ENCODE data around the gene WDR87. TPM values are rescaled to one million over a fixed set of nuclear protein-coding genes. Genes with fewer than 3 reads are reported as not detected.

Gene WDR87
- total RNA-seq, 5 donors from 2014 or later (not counting 1 experiment from before 2014, with no cell fraction given), result not detected

DNA sequence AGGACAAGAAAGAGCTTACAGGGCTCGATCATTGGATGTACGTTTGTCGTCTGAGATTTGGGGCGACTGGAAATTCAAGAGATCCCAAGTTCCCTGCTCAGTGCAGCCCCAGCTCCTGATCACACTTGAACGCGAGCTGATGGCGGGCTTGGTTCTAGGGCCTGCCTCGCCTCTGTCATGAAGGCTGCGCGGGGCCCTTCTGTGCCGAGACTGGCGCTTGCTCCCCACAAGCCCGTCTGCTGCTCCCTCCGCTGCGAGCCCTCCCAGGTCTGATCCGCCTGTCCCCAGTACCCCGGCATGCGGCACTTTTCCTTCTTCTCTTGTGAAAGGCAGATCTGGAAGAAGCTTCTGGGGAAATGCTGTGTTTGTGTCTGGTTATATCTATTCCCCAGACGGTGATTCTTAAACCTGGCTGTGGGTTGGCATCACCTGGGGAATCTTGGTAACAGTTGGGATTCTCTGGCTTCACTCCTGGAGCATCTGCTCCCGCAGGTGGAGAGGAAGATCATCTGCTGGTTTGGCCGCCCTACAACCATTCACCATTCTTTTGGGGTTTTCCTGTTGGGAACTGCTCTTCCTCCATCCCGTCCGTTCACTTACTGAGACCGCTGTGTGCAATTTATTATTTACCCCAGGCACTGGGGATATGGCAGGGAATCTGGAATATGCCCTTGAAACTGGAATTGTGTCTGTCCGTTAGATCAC lies 44.2 kb upstream of the WDR87 start:
- Histone ChIP-seq H3K36me3 (ENCODE audit: control insufficient read depth in 2 of 2, extremely low read depth in 1 of 2, insufficient read depth in 1 of 2, low read length in 1 of 2) (no peaks in the 10 kb centered on the region), H3K4me1 (ENCODE audit: control insufficient read depth in 1 of 2, extremely low read depth in 1 of 2, insufficient read depth in 2 of 2, low read length in 2 of 2) (no peaks in the 10 kb centered on the region), H3K4me3 (ENCODE audit: control insufficient read depth in 1 of 2, extremely low read depth in 1 of 2, low read length in 1 of 2) (no peak overlapping the region), H3K27me3 (replicated peaks in 1 of 2; ENCODE audit: control insufficient read depth in 2 of 2, extremely low read depth in 1 of 2, insufficient read depth in 2 of 2, low read length in 1 of 2) (no peaks in the 10 kb centered on the region), H3K9me3 (no peaks in the 10 kb centered on the region), H3K27ac (ENCODE audit: low read length) (no peak overlapping the region)
- Mint-ChIP-seq H3K27me3 (no peaks in the 10 kb centered on the region), H3K9me3 (peaks cover 0 to 10% (median 4%) of the 10 kb centered on the region in 3 donors), H3K27ac (no peak overlapping the region), H3K36me3 (peaks cover 20% of the 10 kb centered on the region), H3K4me3 (no peak overlapping the region), H3K4me1 (peaks cover 0 to 14% (median 12%) of the 10 kb centered on the region in 3 donors)
- POLR2A ChIA-PET, result no interaction called here
- ATAC-seq (replicated peaks in 1 of 4), result no peak
- CTCF ChIA-PET, result interaction anchor here in 1 of 2 donors (0.6 kb wide), 1 partner anchor 65 kb away, joined by 8 read pairs; no protein-coding TSS in a partner anchor
- WGBS (ENCODE audit: insufficient coverage), result 93% methylated on average over 16 of the region's 25 CpGs
- DNase-seq, result no peak

DNA sequence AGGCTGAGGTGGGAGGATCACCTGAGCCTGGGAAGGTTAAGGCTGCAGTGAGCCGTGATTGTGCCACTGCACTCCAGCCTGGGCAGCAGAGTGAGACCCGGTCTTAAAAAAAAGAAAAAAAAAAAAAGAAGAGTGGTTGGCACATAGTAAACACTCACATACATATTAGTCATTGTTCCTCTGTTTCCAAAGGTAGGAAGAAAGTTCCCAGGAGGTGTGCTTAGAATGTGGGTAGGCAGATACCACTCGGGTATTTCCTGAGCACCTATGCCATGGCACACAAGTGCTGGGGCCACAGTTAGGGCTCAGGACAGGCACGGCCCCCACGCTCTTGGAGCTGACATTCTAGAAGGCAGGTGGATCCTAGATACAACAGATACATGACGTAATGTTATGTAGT lies 42.0 kb upstream of the WDR87 start:
- Histone ChIP-seq H3K4me1 (ENCODE audit: control insufficient read depth in 1 of 2, extremely low read depth in 1 of 2, insufficient read depth in 2 of 2, low read length in 2 of 2) (no peaks in the 10 kb centered on the region), H3K9me3 (no peaks in the 10 kb centered on the region), H3K4me3 (ENCODE audit: control insufficient read depth in 1 of 2, extremely low read depth in 1 of 2, low read length in 1 of 2) (no peak overlapping the region), H3K36me3 (ENCODE audit: control insufficient read depth in 2 of 2, extremely low read depth in 1 of 2, insufficient read depth in 1 of 2, low read length in 1 of 2) (no peaks in the 10 kb centered on the region), H3K27ac (ENCODE audit: low read length) (no peak overlapping the region), H3K27me3 (replicated peaks in 1 of 2; ENCODE audit: control insufficient read depth in 2 of 2, extremely low read depth in 1 of 2, insufficient read depth in 2 of 2, low read length in 1 of 2) (no peaks in the 10 kb centered on the region)
- ChIA-PET CTCF (no interaction called here), POLR2A (no interaction called here)
- 89% methylated on average over 3 of the region's 6 CpGs for WGBS (ENCODE audit: insufficient coverage)
- DNase-seq (no peak), ATAC-seq (replicated peaks in 1 of 4) (no peak)
- Mint-ChIP-seq H3K9me3 (peaks cover 0 to 4% (median 0%) of the 10 kb centered on the region in 3 donors), H3K4me3 (no peak overlapping the region), H3K27ac (no peak overlapping the region), H3K4me1 (peaks cover 0 to 11% (median 6%) of the 10 kb centered on the region in 3 donors), H3K27me3 (no peaks in the 10 kb centered on the region), H3K36me3 (peaks cover 18% of the 10 kb centered on the region)

DNA sequence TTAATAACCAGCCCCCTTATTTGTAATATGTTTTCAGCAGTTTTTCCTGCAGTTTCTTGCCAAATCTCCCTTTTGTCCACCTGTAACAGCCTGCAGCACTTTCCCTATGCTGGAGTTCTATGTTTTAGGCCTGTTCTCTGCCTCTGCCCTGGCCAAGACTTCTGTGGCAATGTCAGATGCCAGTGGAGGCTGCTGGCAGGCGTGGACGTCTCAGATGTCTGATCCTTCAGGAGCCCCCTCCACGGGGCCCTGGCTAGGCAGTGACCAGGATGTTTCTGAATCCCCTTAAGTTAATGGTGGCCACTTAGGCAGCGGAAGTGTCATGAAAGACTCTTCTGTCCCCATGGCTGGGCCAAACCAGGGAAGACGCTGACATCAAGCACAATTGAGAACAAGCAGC lies 41.4 kb upstream of the WDR87 start:
- CTCF ChIA-PET, result no interaction called here
- Histone ChIP-seq H3K27ac (ENCODE audit: low read length) (no peak overlapping the region), H3K36me3 (ENCODE audit: control insufficient read depth in 2 of 2, extremely low read depth in 1 of 2, insufficient read depth in 1 of 2, low read length in 1 of 2) (no peaks in the 10 kb centered on the region), H3K27me3 (replicated peaks in 1 of 2; ENCODE audit: control insufficient read depth in 2 of 2, extremely low read depth in 1 of 2, insufficient read depth in 2 of 2, low read length in 1 of 2) (no peaks in the 10 kb centered on the region), H3K4me3 (ENCODE audit: control insufficient read depth in 1 of 2, extremely low read depth in 1 of 2, low read length in 1 of 2) (no peak overlapping the region), H3K9me3 (no peaks in the 10 kb centered on the region), H3K4me1 (ENCODE audit: control insufficient read depth in 1 of 2, extremely low read depth in 1 of 2, insufficient read depth in 2 of 2, low read length in 2 of 2) (no peaks in the 10 kb centered on the region)
- ATAC-seq (replicated peaks in 1 of 4) (no peak), DNase-seq (no peak)
- Mint-ChIP-seq H3K27ac (no peak overlapping the region), H3K4me3 (no peak overlapping the region), H3K4me1 (peaks cover 0 to 15% (median 6%) of the 10 kb centered on the region in 3 donors), H3K27me3 (no peaks in the 10 kb centered on the region), H3K36me3 (peaks cover 23% of the 10 kb centered on the region), H3K9me3 (peaks cover 0 to 4% (median 0%) of the 10 kb centered on the region in 3 donors)
- POLR2A ChIA-PET, result no interaction called here
- 90% methylated on average over 5 of the region's 5 CpGs for WGBS (ENCODE audit: insufficient coverage)

DNA sequence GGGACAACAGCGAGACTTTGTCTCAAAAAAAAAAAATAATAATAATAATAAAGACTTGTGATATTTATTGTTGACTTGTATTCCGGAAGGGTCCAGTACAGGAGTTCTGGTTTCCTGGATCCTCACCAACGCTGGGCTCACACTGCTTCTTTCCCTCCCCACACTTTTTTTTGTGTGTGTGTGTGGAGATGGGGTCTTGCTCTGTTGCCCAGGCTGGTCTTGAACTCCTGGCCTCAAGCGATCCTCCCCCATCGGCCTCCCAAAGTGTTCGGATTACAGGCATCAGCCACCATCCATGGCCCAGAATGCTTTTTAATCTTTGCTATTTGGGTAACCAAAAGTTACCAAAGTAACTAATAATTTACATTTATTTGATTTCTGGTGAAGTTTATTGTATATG lies 39.7 kb upstream of the WDR87 start:
- ATAC-seq (replicated peaks in 1 of 4), result no peak
- peaks cover 35% of the 10 kb centered on the region for H3K36me3 Mint-ChIP-seq
- H3K9me3 Mint-ChIP-seq, result peaks cover 0 to 3% (median 0%) of the 10 kb centered on the region in 3 donors

DNA sequence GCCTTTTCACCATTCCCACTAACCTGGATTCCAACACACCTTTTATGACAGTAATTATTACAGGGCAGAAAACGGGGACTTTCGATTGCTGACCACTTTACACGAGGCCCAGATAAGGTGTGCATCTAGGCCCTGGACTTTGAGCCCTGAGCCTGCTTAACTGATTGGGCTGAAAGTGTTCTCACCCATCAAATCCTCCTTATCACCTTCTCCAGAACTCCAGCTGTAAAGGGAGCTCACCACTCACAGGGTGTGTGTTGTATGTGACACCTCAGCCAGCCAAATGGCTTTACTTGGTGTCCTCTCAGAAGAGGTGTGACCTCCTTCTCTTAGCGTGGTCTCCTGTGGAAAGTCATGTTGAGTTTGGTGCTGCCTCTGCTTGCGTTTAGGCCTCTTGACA lies 37.1 kb upstream of the WDR87 start:
- peaks cover 2 to 26% (median 4%) of the 10 kb centered on the region in 3 donors for H3K4me1 Mint-ChIP-seq
- H3K4me3 Mint-ChIP-seq, result no peak overlapping the region
- no peaks in the 10 kb centered on the region for H3K4me1 ChIP-seq (ENCODE audit: control insufficient read depth in 1 of 2, extremely low read depth in 1 of 2, insufficient read depth in 2 of 2, low read length in 2 of 2)
- no peaks in the 10 kb centered on the region for H3K36me3 ChIP-seq (ENCODE audit: control insufficient read depth in 2 of 2, extremely low read depth in 1 of 2, insufficient read depth in 1 of 2, low read length in 1 of 2)
- POLR2A ChIA-PET, result no interaction called here
- CTCF ChIA-PET, result no interaction called here
- H3K4me3 ChIP-seq (ENCODE audit: control insufficient read depth in 1 of 2, extremely low read depth in 1 of 2, low read length in 1 of 2), result no peak overlapping the region
- H3K36me3 Mint-ChIP-seq, result peaks cover 31% of the 10 kb centered on the region
- DNase-seq, result no peak
- no peaks in the 10 kb centered on the region for H3K9me3 ChIP-seq
- no peaks in the 10 kb centered on the region for H3K27me3 Mint-ChIP-seq
- no peak overlapping the region for H3K27ac Mint-ChIP-seq
- WGBS (ENCODE audit: insufficient coverage), result 85% methylated on average over 3 of the region's 5 CpGs
- H3K27me3 ChIP-seq (replicated peaks in 1 of 2; ENCODE audit: control insufficient read depth in 2 of 2, extremely low read depth in 1 of 2, insufficient read depth in 2 of 2, low read length in 1 of 2), result no peaks in the 10 kb centered on the region
- no peak overlapping the region for H3K27ac ChIP-seq (ENCODE audit: low read length)
- no peak for ATAC-seq (replicated peaks in 1 of 4)
- H3K9me3 Mint-ChIP-seq, result no peaks in the 10 kb centered on the region

More for the DNA sequence above, 39.7 kb upstream of the WDR87 start:
- H3K9me3 ChIP-seq, result no peaks in the 10 kb centered on the region
- no peak overlapping the region for H3K27ac Mint-ChIP-seq
- H3K4me3 Mint-ChIP-seq, result no peak overlapping the region
- H3K27ac ChIP-seq (ENCODE audit: low read length), result no peak overlapping the region
- no peak for DNase-seq
- no CpG with 5 or more reads among the region's 6 CpGs for WGBS (ENCODE audit: insufficient coverage)
- CTCF ChIA-PET, result no interaction called here
- H3K27me3 ChIP-seq (replicated peaks in 1 of 2; ENCODE audit: control insufficient read depth in 2 of 2, extremely low read depth in 1 of 2, insufficient read depth in 2 of 2, low read length in 1 of 2), result no peaks in the 10 kb centered on the region
- H3K36me3 ChIP-seq (ENCODE audit: control insufficient read depth in 2 of 2, extremely low read depth in 1 of 2, insufficient read depth in 1 of 2, low read length in 1 of 2), result no peaks in the 10 kb centered on the region
- POLR2A ChIA-PET, result no interaction called here
- H3K4me1 Mint-ChIP-seq, result peaks cover 2 to 30% (median 5%) of the 10 kb centered on the region in 3 donors
- H3K4me1 ChIP-seq (ENCODE audit: control insufficient read depth in 1 of 2, extremely low read depth in 1 of 2, insufficient read depth in 2 of 2, low read length in 2 of 2), result no peaks in the 10 kb centered on the region
- H3K4me3 ChIP-seq (ENCODE audit: control insufficient read depth in 1 of 2, extremely low read depth in 1 of 2, low read length in 1 of 2), result no peak overlapping the region
- no peaks in the 10 kb centered on the region for H3K27me3 Mint-ChIP-seq

DNA sequence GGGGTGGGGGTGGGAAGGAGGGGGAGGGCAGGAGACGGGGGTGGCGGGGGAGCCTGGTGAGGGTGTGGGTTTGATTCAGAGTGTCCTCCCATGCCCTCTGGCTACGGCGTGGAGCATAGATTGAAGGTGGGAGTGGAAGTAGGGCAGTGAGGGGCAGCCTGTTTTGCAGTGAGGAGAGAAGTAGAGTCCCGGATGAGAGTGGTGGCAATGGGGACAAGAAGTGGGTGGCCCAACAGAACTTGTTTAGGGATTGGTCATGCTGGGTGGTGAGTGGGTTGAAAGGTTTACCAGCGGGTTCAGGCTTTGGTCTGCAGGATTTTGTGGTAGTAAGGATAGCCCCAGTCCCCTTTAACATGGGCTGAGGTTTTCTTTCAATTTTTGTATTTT lies 36.1 kb upstream of the WDR87 start:
- no peak for ATAC-seq (replicated peaks in 1 of 4)

More for the DNA sequence above, 36.1 kb upstream of the WDR87 start:
- H3K27me3 Mint-ChIP-seq, result no peaks in the 10 kb centered on the region
- Histone ChIP-seq H3K36me3 (ENCODE audit: control insufficient read depth in 2 of 2, extremely low read depth in 1 of 2, insufficient read depth in 1 of 2, low read length in 1 of 2) (no peaks in the 10 kb centered on the region), H3K4me3 (ENCODE audit: control insufficient read depth in 1 of 2, extremely low read depth in 1 of 2, low read length in 1 of 2) (no peak overlapping the region), H3K4me1 (ENCODE audit: control insufficient read depth in 1 of 2, extremely low read depth in 1 of 2, insufficient read depth in 2 of 2, low read length in 2 of 2) (no peaks in the 10 kb centered on the region), H3K9me3 (no peaks in the 10 kb centered on the region), H3K27ac (ENCODE audit: low read length) (no peak overlapping the region), H3K27me3 (replicated peaks in 1 of 2; ENCODE audit: control insufficient read depth in 2 of 2, extremely low read depth in 1 of 2, insufficient read depth in 2 of 2, low read length in 1 of 2) (no peaks in the 10 kb centered on the region)
- CTCF ChIA-PET, result no interaction called here
- 85% methylated on average over 6 of the region's 6 CpGs for WGBS (ENCODE audit: insufficient coverage)
- no peak for DNase-seq
- H3K4me3 Mint-ChIP-seq, result no peak overlapping the region
- H3K4me1 Mint-ChIP-seq, result peaks cover 5 to 21% (median 8%) of the 10 kb centered on the region in 3 donors
- H3K27ac Mint-ChIP-seq, result no peak overlapping the region
- H3K9me3 Mint-ChIP-seq, result no peaks in the 10 kb centered on the region
- POLR2A ChIA-PET, result no interaction called here
- peaks cover 30% of the 10 kb centered on the region for H3K36me3 Mint-ChIP-seq

Measured in T-cell (primary cell).